GM23338 (cell line): Measurements from ENCODE around the gene AP1S2.

Experiments used
- CREB1 ChIP-seq: fragments of 250-450 bp; sonication (Bioruptor Pico); IDR thresholded peaks from 2 replicates; pipeline ENCODE4 v1.5.0; 2020; ENCODE audit warnings: low read depth, mild to moderate bottlenecking, moderate library complexity
- EZH2 ChIP-seq: fragments of 200-600 bp; sonication (generic); IDR thresholded peaks from one replicate; pipeline ENCODE4 v1.8.0; 2017; ENCODE audit warnings: antibody characterized with exemption, mild to moderate bottlenecking, low read depth; ENCODE audit not compliant: unreplicated experiment
- EZH2phosphoT487 ChIP-seq: fragments of 200-600 bp; sonication (generic); IDR thresholded peaks from one replicate; pipeline ENCODE4 v1.8.1; 2018; ENCODE audit warnings: antibody characterized with exemption; ENCODE audit not compliant: unreplicated experiment
- JUNB ChIP-seq: IDR thresholded peaks from one replicate; pipeline ENCODE4 v1.6.1; 2016; ENCODE audit warnings: antibody characterized with exemption; ENCODE audit not compliant: unreplicated experiment
- POLR2AphosphoS5 ChIP-seq: IDR thresholded peaks from 2 replicates; pipeline ENCODE4 v1.6.1; 2016; ENCODE audit warnings: antibody characterized with exemption, low read depth
- STAT1 ChIP-seq: IDR thresholded peaks from one replicate; pipeline ENCODE4 v1.6.1; 2016; ENCODE audit warnings: antibody characterized with exemption; ENCODE audit not compliant: unreplicated experiment
- ZNF331 ChIP-seq: fragments of 250-450 bp; sonication (Bioruptor Pico); IDR thresholded peaks from 2 replicates; pipeline ENCODE4 v1.5.0; 2020; ENCODE audit warnings: low read depth, mild to moderate bottlenecking, moderate library complexity
- TF ChIP-seq, protein P1 (sequence below), 2 experiments: fragments of 200-600 bp in 1 of 2; sonication (generic) in 1 of 2; conservative IDR thresholded peaks; 2 replicates each; pipeline versions ENCODE4 v1.5.1 to v1.6.1; 2016 to 2017; ENCODE audit warnings: antibody characterized with exemption in 2 of 2, low read depth in 2 of 2, mild to moderate bottlenecking in 2 of 2, moderate library complexity in 1 of 2
- TF ChIP-seq, protein P2 (sequence below): IDR thresholded peaks from one replicate; pipeline ENCODE4 v1.6.1; 2018; ENCODE audit warnings: antibody characterized with exemption; ENCODE audit not compliant: unreplicated experiment
- TF ChIP-seq, protein P3 (sequence below): IDR thresholded peaks from 2 replicates; pipeline ENCODE4 v1.6.1; 2016; ENCODE audit warnings: antibody characterized with exemption

DNA sequence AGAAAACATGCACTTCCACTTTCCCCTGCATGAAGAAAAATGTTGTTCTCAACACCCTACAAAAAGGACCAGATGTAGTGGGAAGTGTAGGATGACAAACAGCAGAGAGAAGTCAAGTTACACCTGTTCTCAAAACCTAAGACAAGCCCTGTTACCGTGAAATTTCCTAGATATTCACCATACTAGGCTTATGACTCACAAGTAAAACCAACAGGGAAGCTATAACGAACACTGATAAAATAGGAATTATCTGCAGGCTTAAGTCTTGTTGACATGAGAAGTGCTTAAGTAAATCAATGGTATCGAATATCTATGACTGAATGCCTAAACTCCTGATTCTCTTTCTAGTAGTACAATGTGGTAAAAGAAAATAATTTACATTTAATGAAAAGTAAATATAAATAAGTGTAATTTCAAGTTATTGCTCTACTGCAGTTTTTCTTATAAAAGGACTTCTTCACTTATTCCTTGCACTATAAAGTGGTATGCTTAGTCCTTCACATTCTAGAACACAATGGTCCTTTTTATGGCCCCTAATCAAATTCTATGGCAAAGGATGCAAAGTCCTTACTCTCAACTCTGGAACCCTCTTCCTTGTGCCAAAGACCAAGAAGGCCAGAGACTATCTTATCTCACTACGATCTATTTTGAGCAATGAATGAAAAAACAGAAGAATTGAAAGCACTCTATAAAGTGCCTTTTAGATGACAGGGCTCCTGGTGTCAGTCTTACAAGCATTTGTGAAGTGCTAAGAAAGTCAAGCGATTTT lies 19.6 kb downstream of the AP1S2 start:
- TF ChIP-seq, protein P1, sequence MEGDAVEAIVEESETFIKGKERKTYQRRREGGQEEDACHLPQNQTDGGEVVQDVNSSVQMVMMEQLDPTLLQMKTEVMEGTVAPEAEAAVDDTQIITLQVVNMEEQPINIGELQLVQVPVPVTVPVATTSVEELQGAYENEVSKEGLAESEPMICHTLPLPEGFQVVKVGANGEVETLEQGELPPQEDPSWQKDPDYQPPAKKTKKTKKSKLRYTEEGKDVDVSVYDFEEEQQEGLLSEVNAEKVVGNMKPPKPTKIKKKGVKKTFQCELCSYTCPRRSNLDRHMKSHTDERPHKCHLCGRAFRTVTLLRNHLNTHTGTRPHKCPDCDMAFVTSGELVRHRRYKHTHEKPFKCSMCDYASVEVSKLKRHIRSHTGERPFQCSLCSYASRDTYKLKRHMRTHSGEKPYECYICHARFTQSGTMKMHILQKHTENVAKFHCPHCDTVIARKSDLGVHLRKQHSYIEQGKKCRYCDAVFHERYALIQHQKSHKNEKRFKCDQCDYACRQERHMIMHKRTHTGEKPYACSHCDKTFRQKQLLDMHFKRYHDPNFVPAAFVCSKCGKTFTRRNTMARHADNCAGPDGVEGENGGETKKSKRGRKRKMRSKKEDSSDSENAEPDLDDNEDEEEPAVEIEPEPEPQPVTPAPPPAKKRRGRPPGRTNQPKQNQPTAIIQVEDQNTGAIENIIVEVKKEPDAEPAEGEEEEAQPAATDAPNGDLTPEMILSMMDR (conservative IDR thresholded peaks at IDR 0.05; ENCODE audit: low read depth in 2 of 2): no peak
- TF ChIP-seq, protein P2, sequence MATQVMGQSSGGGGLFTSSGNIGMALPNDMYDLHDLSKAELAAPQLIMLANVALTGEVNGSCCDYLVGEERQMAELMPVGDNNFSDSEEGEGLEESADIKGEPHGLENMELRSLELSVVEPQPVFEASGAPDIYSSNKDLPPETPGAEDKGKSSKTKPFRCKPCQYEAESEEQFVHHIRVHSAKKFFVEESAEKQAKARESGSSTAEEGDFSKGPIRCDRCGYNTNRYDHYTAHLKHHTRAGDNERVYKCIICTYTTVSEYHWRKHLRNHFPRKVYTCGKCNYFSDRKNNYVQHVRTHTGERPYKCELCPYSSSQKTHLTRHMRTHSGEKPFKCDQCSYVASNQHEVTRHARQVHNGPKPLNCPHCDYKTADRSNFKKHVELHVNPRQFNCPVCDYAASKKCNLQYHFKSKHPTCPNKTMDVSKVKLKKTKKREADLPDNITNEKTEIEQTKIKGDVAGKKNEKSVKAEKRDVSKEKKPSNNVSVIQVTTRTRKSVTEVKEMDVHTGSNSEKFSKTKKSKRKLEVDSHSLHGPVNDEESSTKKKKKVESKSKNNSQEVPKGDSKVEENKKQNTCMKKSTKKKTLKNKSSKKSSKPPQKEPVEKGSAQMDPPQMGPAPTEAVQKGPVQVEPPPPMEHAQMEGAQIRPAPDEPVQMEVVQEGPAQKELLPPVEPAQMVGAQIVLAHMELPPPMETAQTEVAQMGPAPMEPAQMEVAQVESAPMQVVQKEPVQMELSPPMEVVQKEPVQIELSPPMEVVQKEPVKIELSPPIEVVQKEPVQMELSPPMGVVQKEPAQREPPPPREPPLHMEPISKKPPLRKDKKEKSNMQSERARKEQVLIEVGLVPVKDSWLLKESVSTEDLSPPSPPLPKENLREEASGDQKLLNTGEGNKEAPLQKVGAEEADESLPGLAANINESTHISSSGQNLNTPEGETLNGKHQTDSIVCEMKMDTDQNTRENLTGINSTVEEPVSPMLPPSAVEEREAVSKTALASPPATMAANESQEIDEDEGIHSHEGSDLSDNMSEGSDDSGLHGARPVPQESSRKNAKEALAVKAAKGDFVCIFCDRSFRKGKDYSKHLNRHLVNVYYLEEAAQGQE: no peak
- no peak for TF ChIP-seq EZH2
- TF ChIP-seq POLR2AphosphoS5: no peak
- TF ChIP-seq CREB1 (CRISPR knock-in tag): no peak
- no peak for TF ChIP-seq JUNB
- TF ChIP-seq EZH2phosphoT487: no peak
- TF ChIP-seq ZNF331 (CRISPR knock-in tag): no peak
- no peak for TF ChIP-seq STAT1
- TF ChIP-seq, protein P3, sequence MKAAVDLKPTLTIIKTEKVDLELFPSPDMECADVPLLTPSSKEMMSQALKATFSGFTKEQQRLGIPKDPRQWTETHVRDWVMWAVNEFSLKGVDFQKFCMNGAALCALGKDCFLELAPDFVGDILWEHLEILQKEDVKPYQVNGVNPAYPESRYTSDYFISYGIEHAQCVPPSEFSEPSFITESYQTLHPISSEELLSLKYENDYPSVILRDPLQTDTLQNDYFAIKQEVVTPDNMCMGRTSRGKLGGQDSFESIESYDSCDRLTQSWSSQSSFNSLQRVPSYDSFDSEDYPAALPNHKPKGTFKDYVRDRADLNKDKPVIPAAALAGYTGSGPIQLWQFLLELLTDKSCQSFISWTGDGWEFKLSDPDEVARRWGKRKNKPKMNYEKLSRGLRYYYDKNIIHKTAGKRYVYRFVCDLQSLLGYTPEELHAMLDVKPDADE: no peak
